CD4-positive, alpha-beta T cell (primary cell): ENCODE data around the gene MAZ. TPM values are rescaled to one million over a fixed set of nuclear protein-coding genes. Genes with fewer than 3 reads are reported as not detected.
A peak's percentile ranks its signal among the peaks of the same experiment; 100 is the strongest.

Source experiments
- ATAC-seq: fragments of 200-7000 bp; cut with Tn5 transposase; one replicate; pipeline ENCODE4 v1.10.0; 2022; ENCODE audit warnings: mild to moderate bottlenecking; ENCODE audit not compliant: poor library complexity
- CTCF ChIA-PET: fragments of 350-600 bp; sonication (Branson Sonifier 250); formaldehyde crosslinking; loops from one replicate; lab custom pipeline; 2021; ENCODE audit warnings: antibody characterized with exemption, inconsistent platforms; lab: Charles Lee
- POLR2A ChIA-PET: fragments of 350-600 bp; sonication (Branson Sonifier 250); formaldehyde crosslinking; loops from one replicate; lab custom pipeline; 2021; ENCODE audit warnings: antibody characterized with exemption, inconsistent platforms; lab: Charles Lee
- DNase-seq, 14 experiments: peaks; one replicate each; pipeline ENCODE4 v3.0.0-alpha.2; 2013 to 2020; ENCODE audit warnings: mixed read lengths in 2 of 14
- H3K27ac ChIP-seq, 2 donors: one replicate each; pipeline versions ENCODE4 v1.5.1 to v1.7.0; 2013; ENCODE audit warnings: low read length in 2 of 2, low read depth in 1 of 2, mild to moderate bottlenecking in 1 of 2
- H3K27me3 ChIP-seq, 2 experiments: 1 replicate in 1 of 2; 2 replicates in 1 of 2; pipeline versions ENCODE4 v1.6.1 to v1.7.0; 2013; ENCODE audit warnings: low read length in 2 of 2, control low read depth in 1 of 2, mild to moderate bottlenecking in 1 of 2, moderate library complexity in 1 of 2; ENCODE audit not compliant: insufficient read depth in 2 of 2, control insufficient read depth in 1 of 2
- H3K36me3 ChIP-seq: one replicate; pipeline ENCODE4 v1.6.1; 2013; ENCODE audit warnings: low read length, control low read depth; ENCODE audit not compliant: insufficient read depth
- H3K4me1 ChIP-seq: one replicate; pipeline ENCODE4 v1.6.1; 2013; ENCODE audit warnings: low read length, control low read depth; ENCODE audit not compliant: insufficient read depth
- H3K4me3 ChIP-seq: one replicate; pipeline ENCODE4 v1.5.1; 2013; ENCODE audit warnings: mild to moderate bottlenecking, low read length, moderate library complexity
- H3K9me3 ChIP-seq, 2 experiments: 1 replicate in 1 of 2; 2 replicates in 1 of 2; pipeline versions ENCODE4 v1.6.1 to v1.7.0; 2013; ENCODE audit warnings: low read length in 2 of 2, mild to moderate bottlenecking in 2 of 2, control low read depth in 1 of 2, moderate library complexity in 1 of 2; ENCODE audit not compliant: control insufficient read depth in 1 of 2, insufficient read depth in 1 of 2
- H3K27ac Mint-ChIP-seq: one replicate; pipeline ENCODE4 v1.8.0; 2020; ENCODE audit warnings: mixed read lengths
- H3K27me3 Mint-ChIP-seq: one replicate; pipeline ENCODE4 v1.8.0; 2021; ENCODE audit warnings: mixed read lengths
- H3K36me3 Mint-ChIP-seq: one replicate; pipeline ENCODE4 v1.8.0; 2021; ENCODE audit warnings: low read depth, mixed read lengths
- H3K4me1 Mint-ChIP-seq: one replicate; pipeline ENCODE4 v1.8.0; 2021; ENCODE audit warnings: low read depth, mixed read lengths
- H3K4me3 Mint-ChIP-seq: one replicate; pipeline ENCODE4 v1.8.0; 2020; ENCODE audit warnings: mild to moderate bottlenecking, mixed read lengths
- H3K9me3 Mint-ChIP-seq: one replicate; pipeline ENCODE4 v1.8.0; 2020; ENCODE audit warnings: mixed read lengths
- CTCF ChIP-seq: fragments of 200-600 bp; IDR thresholded peaks from one replicate; pipeline ENCODE4 v1.8.0; 2022; ENCODE audit warnings: antibody characterized with exemption, mild to moderate bottlenecking
- intact Hi-C, 2 experiments: fragments of 100-400 bp; cut with DNase I in 1 of 2; cut with micrococcal nuclease in 1 of 2; formaldehyde crosslinking; loops; one replicate each; pipeline versions ENCODE4 v1.15.1 to v1.9.0; 2023 to 2025; cut with DNase I, micrococcal nuclease
- total RNA-seq, 174 experiments: library from RNA in 2 of 174; stranded (reverse) in 2 of 174; gene quantifications; one replicate each; pipeline ENCODE4 v1.2.3 and lab custom pipeline; 2021 to 2026

Gene MAZ
- total RNA-seq, 2 experiments from 2014 or later: 251 to 253 TPM

GRCh38 chr16:29811896-29812665 is 5.8 kb downstream of the MAZ start, which contains the start of gene PRRT2:
Gene PRRT2, plus strand, starts transcription at chr16:29812193. Its CDS starts 862 bp downstream, at chr16:29813055.
- H3K4me1 ChIP-seq: peaks cover 92% of the 10 kb centered on the region
- H3K36me3 ChIP-seq: peaks cover 22% of the 10 kb centered on the region
- Mint-ChIP-seq H3K36me3 (peaks cover 49% of the 10 kb centered on the region), H3K4me1 (peaks cover 82% of the 10 kb centered on the region), H3K4me3 (peak within 1 kb of the TSS; percentile 91), H3K27me3 (no peaks in the 10 kb centered on the region), H3K27ac (peak within 1 kb of the TSS; percentile 87), H3K9me3 (no peaks in the 10 kb centered on the region)
- peak within 1 kb of the TSS; percentile 76 for H3K4me3 ChIP-seq
- ATAC-seq (no peak), DNase-seq (peak in 8 of 14 experiments; percentile 33 to 73 (median 56))
- intact Hi-C loops: no loop called here
- POLR2A ChIA-PET: interaction anchor here (0.8 to 10.4 kb wide), 7 partner anchors 7 to 149 kb away, joined by 3 to 190 read pairs (median 6); partner anchors contain the start of genes KIF22 and MAZ
- no peaks in the 10 kb centered on the region for H3K9me3 ChIP-seq
- TF ChIP-seq CTCF: no peak
- no peaks in the 10 kb centered on the region for H3K27me3 ChIP-seq
- peak within 1 kb of the TSS; percentile 52 to 60 for H3K27ac ChIP-seq
- CTCF ChIA-PET: interaction anchor here (1.3 to 2.1 kb wide), 3 partner anchors 22 to 36 kb away, joined by 4 to 8 read pairs (median 5); partner anchors contain the start of gene KIF22

GRCh38 chr16:29812754-29813643 is 6.7 kb downstream of the MAZ start:
- no peaks in the 10 kb centered on the region for H3K27me3 Mint-ChIP-seq

More at GRCh38 chr16:29812754-29813643, 6.7 kb downstream of the MAZ start:
- H3K36me3 ChIP-seq: peaks cover 24% of the 10 kb centered on the region
- DNase-seq (no peak), ATAC-seq (no peak)
- Mint-ChIP-seq H3K9me3 (no peaks in the 10 kb centered on the region), H3K4me1 (peaks cover 79% of the 10 kb centered on the region), H3K4me3 (peak overlapping the region; percentile 91), H3K36me3 (peaks cover 46% of the 10 kb centered on the region), H3K27ac (peak overlapping the region; percentile 87)
- H3K4me3 ChIP-seq: peak overlapping the region; percentile 76
- CTCF ChIA-PET: interaction anchor here (1.6 kb wide), 1 partner anchor 35 kb away, joined by 5 read pairs; no protein-coding TSS in a partner anchor
- POLR2A ChIA-PET: interaction anchor here (1.0 to 10.4 kb wide), 4 partner anchors 8 to 148 kb away, joined by 3 to 190 read pairs (median 76); partner anchors contain the start of genes KIF22 and MAZ
- no peaks in the 10 kb centered on the region for H3K9me3 ChIP-seq
- H3K4me1 ChIP-seq: peaks cover 93% of the 10 kb centered on the region
- H3K27ac ChIP-seq: no peak overlapping the region
- no peak for TF ChIP-seq CTCF
- H3K27me3 ChIP-seq: no peaks in the 10 kb centered on the region
- intact Hi-C loops: no loop called here
